WI38 (cell line): ENCODE data around the gene SPCS2.

Source experiments
- H3K4me3 ChIP-seq: 2 replicates; pipeline ENCODE4 v1.5.1; 2011; ENCODE audit warnings: low read depth, mild to moderate bottlenecking, control low read depth, low read length
- CTCF ChIP-seq: IDR thresholded peaks from 2 replicates; pipeline ENCODE4 v1.5.1; 2012; ENCODE audit warnings: low read depth, mild to moderate bottlenecking, control low read depth, low read length

The SPCS2 gene

DNA sequence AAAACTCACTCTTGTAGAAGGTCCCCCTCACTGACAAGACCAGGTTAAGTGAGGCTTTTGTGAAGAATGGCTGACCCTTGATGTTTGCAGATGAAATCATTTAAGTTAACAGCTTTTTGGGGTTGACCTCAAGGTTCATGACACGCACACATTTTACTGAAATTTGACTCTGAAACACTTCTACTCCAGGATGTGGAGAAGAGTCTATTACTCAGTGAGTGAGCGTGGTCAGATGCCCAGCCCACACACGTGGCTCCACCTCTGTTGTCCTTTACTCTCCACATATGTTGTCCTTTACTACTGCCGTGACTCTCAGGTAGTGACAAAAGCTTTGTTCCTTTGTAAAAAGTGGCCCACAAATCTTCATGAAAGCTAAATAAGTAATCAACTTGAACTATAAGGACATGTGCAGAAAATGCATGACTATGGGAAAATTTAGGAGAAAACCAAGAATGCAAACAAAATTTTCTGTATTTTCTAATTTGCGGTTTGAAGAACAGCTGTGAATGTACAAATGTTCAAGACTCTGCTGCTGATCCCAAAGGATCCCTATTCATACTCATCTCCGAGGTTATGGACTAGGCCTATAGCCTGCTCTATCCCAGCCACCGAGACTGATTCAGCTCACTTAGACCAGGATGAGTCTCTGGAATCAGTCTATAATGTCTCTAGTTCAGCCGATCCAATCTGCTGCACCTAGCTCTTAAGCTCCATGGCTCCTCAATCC, 22.6 kb upstream of the SPCS2 start:
- no peak for TF ChIP-seq CTCF
- H3K4me3 ChIP-seq, result no peak overlapping the region

DNA sequence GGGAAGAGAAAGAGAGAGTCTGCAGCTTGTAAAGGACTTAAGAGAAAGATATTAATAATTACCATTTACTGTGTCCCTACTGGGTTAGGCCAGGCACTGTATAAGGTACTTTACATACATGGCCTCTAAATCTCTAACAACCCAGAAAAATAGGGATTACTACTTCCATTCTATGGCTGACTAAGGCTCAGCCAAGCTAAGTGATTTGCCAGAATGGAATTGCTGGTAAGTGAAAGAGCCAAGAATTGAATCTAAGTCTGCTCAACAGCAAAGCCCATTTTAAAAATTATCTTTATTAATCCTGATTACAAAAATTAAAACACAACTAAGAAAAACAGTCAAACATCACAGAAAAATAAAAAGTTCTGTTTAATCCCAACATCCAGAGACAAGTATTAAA, 21.6 kb upstream of the SPCS2 start:
- no peak overlapping the region for H3K4me3 ChIP-seq
- TF ChIP-seq CTCF, result no peak

DNA sequence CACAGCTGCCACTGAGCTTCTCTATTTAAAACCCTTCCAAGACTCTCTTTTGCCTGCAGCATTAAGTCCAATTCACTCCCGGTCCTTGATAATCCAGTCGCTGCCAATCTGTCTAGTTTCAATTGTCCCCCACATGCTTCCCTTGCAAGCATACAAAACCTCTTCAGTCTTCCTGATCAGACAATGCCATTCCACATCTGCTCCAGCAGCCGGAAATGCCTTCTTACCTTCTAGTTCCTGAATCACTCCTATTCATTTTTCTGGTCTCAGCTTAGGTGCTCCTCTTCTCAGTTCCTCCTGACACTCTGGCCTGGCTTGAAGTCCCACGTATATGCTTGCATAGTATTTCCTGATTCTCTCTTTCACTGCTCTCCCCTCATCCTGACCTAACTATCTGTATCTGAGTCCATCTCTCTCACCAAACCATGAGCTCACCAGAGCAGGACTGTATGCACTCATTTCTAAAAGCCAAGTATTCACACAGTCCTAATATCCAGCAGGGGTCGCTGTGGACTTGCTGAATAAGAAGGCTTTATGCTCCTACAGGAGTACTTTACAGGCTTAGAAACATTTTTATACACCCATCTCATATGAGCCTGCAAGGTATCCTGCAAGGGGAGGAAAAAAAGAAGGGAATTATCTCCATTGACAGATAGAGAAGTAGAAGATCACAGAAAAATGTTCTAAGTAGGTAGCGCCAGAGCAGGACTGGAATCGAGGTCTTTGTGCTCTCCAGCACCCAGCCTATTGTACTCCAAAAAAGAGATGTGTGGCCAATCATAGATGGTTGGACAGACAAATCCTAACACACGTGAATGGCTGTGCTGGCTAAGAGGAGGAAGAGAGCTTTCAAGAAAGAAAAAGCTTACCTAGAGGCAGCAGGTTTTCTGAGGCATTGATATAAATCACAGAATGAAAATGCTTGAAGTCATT, 19.4 kb upstream of the SPCS2 start:
- no peak overlapping the region for H3K4me3 ChIP-seq
- peak; percentile 56 for TF ChIP-seq CTCF

GRCh38 chr11:74932169-74932568, 16.9 kb upstream of the SPCS2 start:
- no peak overlapping the region for H3K4me3 ChIP-seq
- TF ChIP-seq CTCF, result no peak

DNA sequence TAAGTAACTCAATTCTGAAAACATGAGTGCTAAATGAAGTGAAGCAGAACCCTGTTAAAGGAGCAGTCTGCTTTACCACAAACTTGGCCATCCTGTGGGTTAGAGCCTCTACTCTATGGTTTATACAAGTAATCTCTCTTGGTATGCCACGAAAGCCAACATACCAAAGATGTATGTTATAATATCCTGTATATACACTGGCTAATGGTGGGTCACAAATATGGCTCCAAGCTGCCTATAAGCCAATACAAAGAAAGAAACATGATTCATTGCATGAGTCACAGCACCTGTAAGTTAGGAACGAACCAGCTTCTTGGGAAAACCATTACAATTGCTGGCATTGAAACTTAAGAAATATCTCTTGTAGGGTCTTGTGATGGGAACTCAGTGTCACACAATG, 16.3 kb upstream of the SPCS2 start:
- H3K4me3 ChIP-seq, result no peak overlapping the region
- no peak for TF ChIP-seq CTCF

- no peak overlapping the region for H3K4me3 ChIP-seq
- no peak for TF ChIP-seq CTCF
Measured at GRCh38 chr11:74933765-74934164, 15.3 kb upstream of the SPCS2 start.

- no peak overlapping the region for H3K4me3 ChIP-seq
- no peak for TF ChIP-seq CTCF
Measured at GRCh38 chr11:74935285-74935684, 13.8 kb upstream of the SPCS2 start.
